Ovary (tissue), 3 donors: ENCODE results near the gene ZNF346.

Experiments used
- CTCF ChIP-seq, 3 donors: fragments of 450-650 bp in 2 of 3; fragments of 200-600 bp in 1 of 3; IDR thresholded peaks; one replicate each; pipeline versions ENCODE4 v1.5.1 to v1.8.0; 2016 to 2022; ENCODE audit warnings: antibody characterized with exemption in 3 of 3, mild to moderate bottlenecking in 1 of 3
- POLR2A ChIP-seq: fragments of 450-650 bp; IDR thresholded peaks from one replicate; pipeline ENCODE4 v1.6.1; 2017; ENCODE audit warnings: antibody characterized with exemption, mild to moderate bottlenecking, moderate library complexity
- donor health status: DM: no; HTN: no; CAD: no.

DNA sequence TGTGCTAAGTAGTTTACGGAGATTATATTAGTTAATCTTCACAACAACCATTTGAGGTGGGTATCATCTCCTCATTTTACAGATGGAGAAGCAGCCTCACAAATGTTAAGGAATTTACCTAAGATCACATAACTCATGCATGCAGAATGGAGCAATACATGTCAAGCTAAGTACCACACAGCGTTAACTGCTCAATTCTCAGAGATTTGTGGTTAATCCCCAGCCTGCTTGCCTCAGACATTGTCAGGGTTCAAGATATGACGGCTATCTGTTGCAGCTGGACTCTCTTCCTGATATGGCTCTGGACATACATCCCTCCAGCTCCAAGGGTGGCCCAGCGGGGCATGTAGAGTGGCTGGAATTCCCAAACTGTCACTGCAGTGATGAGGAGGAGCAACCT is 7.3 kb upstream of the ZNF346 start:
- TF ChIP-seq CTCF (IDR thresholded peaks at IDR 0.05) (no peak), POLR2A (no peak)
